ENCODE measurements around the gene PTPN4.

PTPN4 gene

GRCh38 chr2:119769645-119770044 lies 9.9 kb downstream of the PTPN4 start:
- ATAC-seq, result no peak
- TF ChIP-seq PPARA (CRISPR knock-in tag; IDR thresholded peaks at IDR 0.05; ENCODE audit: borderline replicate concordance), result no peak

GRCh38 chr2:119771331-119771730 lies 11.6 kb downstream of the PTPN4 start:
- peak; percentile 58 for ATAC-seq
- no peak for TF ChIP-seq OSR1 (CRISPR knock-in tag; IDR thresholded peaks at IDR 0.05)
- TF ChIP-seq ZFP30 (CRISPR knock-in tag; IDR thresholded peaks at IDR 0.05), result 0 out of 2 replicates have a peak, but pooled peaks have one; percentile 22

GRCh38 chr2:119772128-119772527 lies 12.4 kb downstream of the PTPN4 start:
- peak; percentile 78 for ATAC-seq

GRCh38 chr2:119772767-119773166 lies 13.0 kb downstream of the PTPN4 start:
- TF ChIP-seq CREB5 (CRISPR knock-in tag; IDR thresholded peaks at IDR 0.05; ENCODE audit: low read depth) (no peak), ARNTL (CRISPR knock-in tag; IDR thresholded peaks at IDR 0.05; ENCODE audit: borderline replicate concordance, low read depth) (no peak), POU6F1 (CRISPR knock-in tag; IDR thresholded peaks at IDR 0.05; ENCODE audit: borderline replicate concordance, low read depth) (no peak), ZFP3 (CRISPR knock-in tag; IDR thresholded peaks at IDR 0.05) (no peak), TCF4 (CRISPR knock-in tag; IDR thresholded peaks at IDR 0.05; ENCODE audit: borderline replicate concordance) (no peak), SNAI2 (CRISPR knock-in tag; IDR thresholded peaks at IDR 0.05) (no peak), ESRRG (CRISPR knock-in tag; IDR thresholded peaks at IDR 0.05) (no peak), GLIS3 (CRISPR knock-in tag; IDR thresholded peaks at IDR 0.05) (no peak), CSRNP3 (CRISPR knock-in tag; IDR thresholded peaks at IDR 0.05) (no peak)
- no peak for ATAC-seq

More at GRCh38 chr2:119772128-119772527, 12.4 kb downstream of the PTPN4 start:
- TF ChIP-seq ISL1 (CRISPR knock-in tag; IDR thresholded peaks at IDR 0.05), result peak; percentile 69
- no peak for TF ChIP-seq ZNF70 (CRISPR knock-in tag; IDR thresholded peaks at IDR 0.05)
- TF ChIP-seq ARNTL (CRISPR knock-in tag; IDR thresholded peaks at IDR 0.05; ENCODE audit: borderline replicate concordance, low read depth), result no peak
- no peak for TF ChIP-seq BACH2 (CRISPR knock-in tag; IDR thresholded peaks at IDR 0.05; ENCODE audit: borderline replicate concordance)
- TF ChIP-seq ZFP3 (CRISPR knock-in tag; IDR thresholded peaks at IDR 0.05), result no peak

GRCh38 chr2:119774026-119774425 lies 14.3 kb downstream of the PTPN4 start:
- TF ChIP-seq ZNF565 (CRISPR knock-in tag; conservative IDR thresholded peaks at IDR 0.05; ENCODE audit: low read depth) (no peak), ARNTL (CRISPR knock-in tag; IDR thresholded peaks at IDR 0.05; ENCODE audit: borderline replicate concordance, low read depth) (no peak), PATZ1 (CRISPR knock-in tag; IDR thresholded peaks at IDR 0.05; ENCODE audit: borderline replicate concordance) (no peak), ZNF8 (CRISPR knock-in tag; IDR thresholded peaks at IDR 0.05) (no peak), CSRNP3 (CRISPR knock-in tag; IDR thresholded peaks at IDR 0.05) (no peak), ESRRG (CRISPR knock-in tag; IDR thresholded peaks at IDR 0.05) (no peak), ZC3H10 (CRISPR knock-in tag; IDR thresholded peaks at IDR 0.05) (no peak), CSDC2 (CRISPR knock-in tag; IDR thresholded peaks at IDR 0.05) (no peak), RARB (CRISPR knock-in tag; IDR thresholded peaks at IDR 0.05) (no peak)
- no peak for ATAC-seq
